ENCODE measurements around the gene LPCAT1.

The LPCAT1 gene

GRCh38 chr5:1486271-1486670, 37.5 kb downstream of the LPCAT1 start:
- TF ChIP-seq CTCF (IDR thresholded peaks at IDR 0.05; ENCODE audit: low read depth, low read length), result no peak
- no peak overlapping the region for H3K4me3 ChIP-seq (ENCODE audit: low read depth, low read length)

- TF ChIP-seq CTCF (IDR thresholded peaks at IDR 0.05; ENCODE audit: low read depth, low read length), result no peak
- H3K4me3 ChIP-seq (ENCODE audit: low read depth, low read length), result no peak overlapping the region
These were observed 38.1 kb downstream of the LPCAT1 start for GRCh38 chr5:1485579-1486118.

GRCh38 chr5:1484730-1485578, 38.8 kb downstream of the LPCAT1 start:
- no peak for TF ChIP-seq CTCF (IDR thresholded peaks at IDR 0.05; ENCODE audit: low read depth, low read length)
- H3K4me3 ChIP-seq (ENCODE audit: low read depth, low read length), result no peak overlapping the region

- no peak overlapping the region for H3K4me3 ChIP-seq (ENCODE audit: low read depth, low read length)
- no peak for TF ChIP-seq CTCF (IDR thresholded peaks at IDR 0.05; ENCODE audit: low read depth, low read length)
These were observed 39.7 kb downstream of the LPCAT1 start for GRCh38 chr5:1483856-1484729.

GRCh38 chr5:1483064-1483463, 40.7 kb downstream of the LPCAT1 start:
- H3K4me3 ChIP-seq (ENCODE audit: low read depth, low read length), result no peak overlapping the region
- TF ChIP-seq CTCF (IDR thresholded peaks at IDR 0.05; ENCODE audit: low read depth, low read length), result no peak

GRCh38 chr5:1481959-1482331, 41.8 kb downstream of the LPCAT1 start:
- no peak for TF ChIP-seq CTCF (IDR thresholded peaks at IDR 0.05; ENCODE audit: low read depth, low read length)
- H3K4me3 ChIP-seq (ENCODE audit: low read depth, low read length), result no peak overlapping the region

Data from WI38 (cell line).